Germinal center (tissue), 1 donor: ENCODE results near the gene ETV1.
A peak's percentile ranks its signal among the peaks of the same experiment; 100 is the strongest.

Source experiments
- DNase-seq: peaks from one replicate; pipeline ENCODE4 v3.0.0; 2012; ENCODE audit warnings: mixed read lengths, low spot score

ETV1 gene

GRCh38 chr7:13989126-13989948, at the start of gene ETV1:
TSS of gene ETV1 (minus strand) at chr7:13989666. CDS start at chr7:13989052, 614 bp downstream.
- DNase-seq, result no peak

- DNase-seq, result no peak
Measured at GRCh38 chr7:14024406-14024805, 34.9 kb upstream of the ETV1 start.

GRCh38 chr7:14023838-14024237, 34.4 kb upstream of the ETV1 start:
- no peak for DNase-seq

GRCh38 chr7:14023342-14023741, 33.9 kb upstream of the ETV1 start:
- DNase-seq, result no peak

GRCh38 chr7:14021069-14021468, 31.6 kb upstream of the ETV1 start:
- no peak for DNase-seq

- DNase-seq, result no peak
Measured at GRCh38 chr7:14020339-14020900, 31.0 kb upstream of the ETV1 start.

GRCh38 chr7:14018751-14019150, 29.3 kb upstream of the ETV1 start:
- no peak for DNase-seq

GRCh38 chr7:14016950-14017349, 27.5 kb upstream of the ETV1 start:
- DNase-seq, result no peak

GRCh38 chr7:14013898-14014297, 24.4 kb upstream of the ETV1 start:
- DNase-seq, result no peak

GRCh38 chr7:14009453-14010418, 20.3 kb upstream of the ETV1 start:
- DNase-seq, result no peak

GRCh38 chr7:14001139-14001538, 11.7 kb upstream of the ETV1 start:
- DNase-seq, result no peak

GRCh38 chr7:14000247-14000646, 10.8 kb upstream of the ETV1 start:
- DNase-seq, result no peak

- no peak for DNase-seq
Measured at GRCh38 chr7:13998866-13999265, 9.4 kb upstream of the ETV1 start.

GRCh38 chr7:13992596-13992964, 3.1 kb upstream of the ETV1 start:
- DNase-seq, result no peak

GRCh38 chr7:13991791-13992595, 2.5 kb upstream of the ETV1 start:
- no peak for DNase-seq

GRCh38 chr7:13990984-13991790, 1.7 kb upstream of the ETV1 start:
- DNase-seq, result peak; percentile 22

- peak; percentile 7 for DNase-seq
Measured at GRCh38 chr7:13990319-13990983, 985 bp upstream of the ETV1 start.

- DNase-seq, result no peak
Measured at GRCh38 chr7:13989949-13990305, 461 bp upstream of the ETV1 start.

- DNase-seq, result no peak
Measured at GRCh38 chr7:13988731-13989125, 738 bp downstream of the ETV1 start.

- no peak for DNase-seq
Measured at GRCh38 chr7:13988065-13988464, 1.4 kb downstream of the ETV1 start.
